Measurements from ENCODE around the gene SMCR8. TPM values are rescaled to one million over a fixed set of nuclear protein-coding genes. Genes with fewer than 3 reads are reported as not detected.

Gene SMCR8
- total and polyA plus RNA-seq, 2 of the 8 experiments (the other 6 are each of a cell fraction or from before 2014, with no cell fraction given), result 6.9 to 18.5 TPM

GRCh38 chr17:18270046-18270931 lies 44.8 kb upstream of the SMCR8 start:
- Histone ChIP-seq H2BK15ac (ENCODE audit: low read length) (no peak overlapping the region), H3K4me1 (replicated peaks in 1 of 4; ENCODE audit: control insufficient read depth in 3 of 4, insufficient read depth in 4 of 4, low read length in 3 of 4) (peaks cover 0 to 10% (median 2%) of the 10 kb centered on the region in 4 experiments; a peak in 4 of 7 replicates), H3K23ac (ENCODE audit: insufficient read length) (no peak overlapping the region), H3K27ac (ENCODE audit: low read depth, low read length) (no peak overlapping the region), H4K91ac (replicated peaks; ENCODE audit: insufficient read length, low read length) (no peak overlapping the region), H4K20me1 (replicated peaks in 1 of 2; ENCODE audit: control insufficient read depth in 1 of 2, insufficient read depth in 2 of 2, low read length in 2 of 2) (peaks cover 0 to 3% of the 10 kb centered on the region in 2 experiments), H3K23me2 (ENCODE audit: low read depth, low read length) (no peaks in the 10 kb centered on the region; the same call in 1 of the 2 replicates), H3K79me1 (ENCODE audit: low read depth, low read length) (no peaks in the 10 kb centered on the region; the same call in 1 of the 2 replicates), H4K8ac (ENCODE audit: extremely low read depth, insufficient read depth, low read length) (0 out of 2 replicates have a peak overlapping the region, but pooled peaks have one; percentile 4), H3K14ac (ENCODE audit: insufficient read length) (no peak overlapping the region), H3K27me3 (replicated peaks in 1 of 4; ENCODE audit: control insufficient read depth in 3 of 4, extremely low read depth in 1 of 4, insufficient read depth in 3 of 4, low read length in 3 of 4) (no peaks in the 10 kb centered on the region), H3K9ac (replicated peaks in 1 of 4; ENCODE audit: extremely low read depth in 1 of 4, low read depth in 3 of 4, low read length in 3 of 4) (no peak overlapping the region), H3K79me2 (ENCODE audit: control insufficient read depth in 1 of 2, insufficient read depth in 2 of 2, low read length in 2 of 2) (no peaks in the 10 kb centered on the region), H4K5ac (ENCODE audit: insufficient read length, low read depth, low read length) (no peak overlapping the region), H2AFZ (ENCODE audit: low read length) (no peak overlapping the region), H2AK5ac (ENCODE audit: low read depth, low read length) (no peak overlapping the region), H3K4me3 (ENCODE audit: extremely low read depth in 1 of 4, insufficient read depth in 2 of 4, low read depth in 3 of 4, low read length in 4 of 4) (no peak overlapping the region), H3K4ac (replicated peaks; ENCODE audit: insufficient read length, low read depth, low read length) (no peak overlapping the region), H3K9me3 (ENCODE audit: insufficient read depth in 2 of 2, low read depth in 1 of 2, low read length in 1 of 2) (no peaks in the 10 kb centered on the region), H2BK20ac (ENCODE audit: low read length) (no peak overlapping the region), H2BK120ac (replicated peaks; ENCODE audit: low read depth, low read length) (no peak overlapping the region), H2BK12ac (ENCODE audit: low read depth, low read length) (no peak overlapping the region), H3K36me3 (ENCODE audit: control insufficient read depth in 2 of 4, insufficient read depth in 4 of 4, low read length in 3 of 4) (peaks cover 3 to 20% (median 9%) of the 10 kb centered on the region in 4 experiments; a peak in 5 of 8 replicates), H3K56ac (replicated peaks; ENCODE audit: insufficient read length, low read depth, low read length) (no peak overlapping the region), H3K18ac (ENCODE audit: extremely low read depth, low read length) (no peak overlapping the region), H3K4me2 (ENCODE audit: insufficient read depth in 1 of 2, low read depth in 2 of 2, low read length in 2 of 2) (no peak overlapping the region), H2BK5ac (ENCODE audit: low read depth, low read length) (no peak overlapping the region)
- 89% methylated on average over 14 of the region's 14 CpGs; no CpG with 5 or more reads in 1 of the 2 experiments for WGBS, 2 experiments (ENCODE audit: extremely low coverage in 1 of 2, insufficient coverage in 1 of 2, insufficient read length in 1 of 2, insufficient replicate concordance in 2 of 2, low coverage in 1 of 2, low lambda C conversion rate in 2 of 2, missing lambda C conversion rate in 1 of 2)
- no peak for DNase-seq (ENCODE audit: low read depth in 1 of 2, low spot score in 2 of 2)
- no peak for TF ChIP-seq TEAD4 (IDR thresholded peaks at IDR 0.05; ENCODE audit: low read depth, low read length)
- TF ChIP-seq POLR2AphosphoS5 (IDR thresholded peaks at IDR 0.05; ENCODE audit: low read depth, low read length), result peak; percentile 8; the same call in 1 of the 2 replicates
- 0 out of 3 replicates have a peak, but pooled peaks of 1 of the 2 experiments have one; percentile 23 for TF ChIP-seq POLR2A (IDR thresholded peaks at IDR 0.05; ENCODE audit: control extremely low read depth in 1 of 2, low read depth in 2 of 2, low read length in 2 of 2)
- TF ChIP-seq SP1 (IDR thresholded peaks at IDR 0.05; ENCODE audit: low read depth, low read length), result no peak
- ChIA-PET CTCF (ENCODE audit: partially characterized antibody) (interaction anchor here (0.8 to 1.9 kb wide), 6 partner anchors 9 to 52 kb away, joined by 3 to 7 read pairs (median 3); partner anchors contain the start of gene MIEF2), POLR2A (ENCODE audit: partially characterized antibody) (interaction anchor here (0.8 to 11.3 kb wide), 16 partner anchors 8 to 52 kb away, joined by 3 to 114 read pairs (median 4); partner anchors contain the start of genes FLII, MIEF2, SMCR8 and TOP3A)
- FAIRE-seq, result no peak
